Amygdala (tissue), 56 donors: ENCODE data around the gene TMA7.
"Not testable (repeated sequence)": the region's sequence is repeated elsewhere in the genome, so short reads cannot be mapped to it uniquely, and the experiment has no call there.

Source experiments
- DNase-seq, 56 donors: peaks; one replicate each; lab custom pipeline; 2025; lab: John Stamatoyannopoulos, UW

TMA7 gene

GRCh38 chr3:48463703-48464102 is 23.6 kb downstream of the TMA7 start:
- DNase-seq = no peak

GRCh38 chr3:48464713-48465221 is 24.7 kb downstream of the TMA7 start:
- peak in 2 of 56 donors; percentile 56 to 64 for DNase-seq

DNA sequence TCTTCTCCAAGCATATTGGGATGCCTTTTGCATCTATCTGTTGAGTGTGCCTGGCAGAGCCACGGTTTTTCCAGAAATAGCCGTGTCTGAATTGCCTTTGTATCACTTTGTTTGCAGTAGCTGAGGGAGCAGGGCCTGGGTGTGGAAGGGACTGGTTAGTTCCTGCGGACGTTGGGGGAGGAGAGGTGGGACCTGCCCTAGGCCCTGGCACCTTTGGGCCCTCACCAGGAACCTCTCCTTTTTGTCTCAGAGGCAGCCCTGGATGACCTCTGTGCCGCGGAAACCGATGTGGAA is 25.1 kb downstream of the TMA7 start:
- DNase-seq = peak in 1 of 56 donors; percentile 69

GRCh38 chr3:48465531-48466378 is 25.7 kb downstream of the TMA7 start:
- peak; percentile 62 to 100 (median 97) for DNase-seq

- peak in 6 of 56 donors; percentile 13 to 51 (median 34) for DNase-seq
These were observed 26.5 kb downstream of the TMA7 start for GRCh38 chr3:48466386-48467109.

GRCh38 chr3:48467110-48467454 is 27.0 kb downstream of the TMA7 start:
- DNase-seq = no peak

GRCh38 chr3:48467473-48468267 is 27.6 kb downstream of the TMA7 start:
- no peak for DNase-seq

DNA sequence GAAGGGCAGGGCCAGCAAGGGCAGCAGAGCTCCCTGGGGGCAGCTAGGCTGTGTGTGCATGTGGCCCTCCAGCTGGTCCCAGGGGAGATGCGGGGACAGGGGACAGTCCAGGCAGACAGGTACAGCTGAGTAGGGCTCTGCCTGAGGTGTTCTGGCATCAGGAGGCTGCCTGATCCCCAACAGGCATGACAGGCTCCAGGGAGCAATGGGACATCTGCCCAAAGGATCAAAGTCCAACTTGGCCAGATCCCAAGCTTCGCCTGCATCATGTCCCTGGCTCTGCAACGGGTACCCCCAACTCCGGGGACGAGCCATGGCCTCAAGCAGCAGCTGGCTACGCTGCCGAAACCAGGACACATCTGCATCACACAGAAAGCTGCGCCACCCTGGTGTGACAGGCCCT is 28.3 kb downstream of the TMA7 start:
- DNase-seq = peak in 1 of 56 donors; percentile 33

DNA sequence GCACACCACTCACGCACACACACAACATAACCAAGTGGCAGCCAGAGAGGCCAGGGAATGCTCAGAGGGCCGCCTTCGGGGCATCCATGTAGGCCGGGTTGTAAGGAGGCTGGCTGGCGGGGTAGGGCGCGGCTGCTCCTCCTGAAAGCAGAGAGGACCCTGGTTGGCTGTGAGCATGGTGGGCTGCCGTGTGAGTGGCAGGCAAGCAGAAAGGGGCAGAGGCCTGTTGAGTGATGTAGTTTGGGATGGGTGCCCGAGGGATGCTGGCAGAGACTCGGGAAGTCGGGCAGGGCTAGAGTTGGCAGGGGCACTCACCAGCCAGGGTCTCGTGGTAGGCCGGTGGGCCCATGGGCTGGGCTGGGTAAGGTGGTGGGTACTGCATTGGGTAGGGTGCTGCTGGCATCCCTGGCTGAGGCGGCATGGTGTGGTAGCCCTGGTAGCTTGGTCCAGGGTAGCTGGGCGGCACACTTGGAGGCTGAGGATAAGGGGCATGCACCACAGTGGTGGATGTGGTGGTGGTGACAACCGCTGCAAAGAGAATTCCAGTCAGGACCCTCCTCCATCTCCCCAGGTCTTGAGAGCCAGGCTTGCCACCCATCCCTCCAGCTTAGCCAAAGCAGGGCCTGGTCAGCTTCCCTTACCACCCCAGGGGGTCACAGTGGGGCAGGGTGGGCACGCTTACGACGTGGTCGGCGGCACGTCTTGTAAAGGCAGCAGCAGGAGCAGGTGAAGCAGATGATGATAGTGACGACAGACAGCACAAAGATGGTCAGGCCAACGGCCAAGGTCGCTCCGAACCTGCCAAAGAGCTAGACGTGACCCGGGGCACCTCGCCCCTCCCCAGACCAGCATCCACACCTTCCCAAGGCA is 29.2 kb downstream of the TMA7 start:
- peak in 20 of 56 donors; percentile 18 to 49 (median 34) for DNase-seq

DNA sequence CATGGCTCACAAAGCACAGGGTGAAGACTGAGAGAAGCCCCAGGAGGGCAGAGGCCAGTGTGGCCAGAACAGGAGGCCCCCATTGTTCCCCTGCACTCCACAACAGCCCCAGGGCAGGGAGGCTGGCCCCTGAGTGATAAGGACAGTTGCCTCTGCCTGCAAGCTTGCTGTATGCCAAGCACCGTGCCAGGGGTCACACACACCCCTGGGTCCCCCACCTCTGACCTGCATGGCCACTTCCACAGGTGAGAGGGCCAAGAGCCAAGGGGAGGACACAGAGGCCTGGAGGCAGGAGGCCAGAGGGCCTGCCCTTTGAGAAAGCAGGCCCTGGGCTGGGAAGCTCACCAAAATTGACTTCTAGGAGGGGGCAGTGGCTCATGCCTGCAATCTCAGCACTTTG is 30.2 kb downstream of the TMA7 start:
- DNase-seq = no peak

- DNase-seq = peak in 3 of 56 donors; percentile 53 to 64 (median 57)
These were observed 32.5 kb downstream of the TMA7 start for GRCh38 chr3:48472673-48472922.

GRCh38 chr3:48472923-48473616 is 33.0 kb downstream of the TMA7 start:
- DNase-seq = peak in 53 of 56 donors; percentile 40 to 91 (median 75)

- DNase-seq = no peak
These were observed 33.5 kb downstream of the TMA7 start for GRCh38 chr3:48473617-48473952.

GRCh38 chr3:48474031-48474430 is 34.0 kb downstream of the TMA7 start:
- DNase-seq = not testable (repeated sequence)

- DNase-seq = no peak
These were observed 34.6 kb downstream of the TMA7 start for GRCh38 chr3:48474619-48475018.

DNA sequence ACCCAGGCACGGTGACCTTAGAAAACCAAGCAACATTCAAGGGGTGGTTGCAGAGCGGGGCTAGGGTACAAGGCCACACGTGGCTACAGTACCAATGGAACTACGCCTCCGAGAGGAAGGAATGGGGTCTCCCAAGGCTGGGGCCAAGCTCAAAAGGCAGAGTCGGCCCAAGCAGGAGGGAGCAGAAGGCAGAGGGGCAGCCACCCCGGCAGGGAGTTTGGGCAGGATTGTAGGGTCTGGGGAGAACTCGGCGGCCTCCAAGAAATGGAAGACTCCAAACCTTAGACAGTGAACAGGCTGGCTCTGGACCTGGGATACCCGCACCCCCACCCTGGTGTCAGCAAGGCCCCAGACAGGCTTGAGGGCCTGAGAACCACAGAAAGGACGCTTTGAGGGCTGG is 35.1 kb downstream of the TMA7 start:
- no peak for DNase-seq

GRCh38 chr3:48476426-48477053 is 36.5 kb downstream of the TMA7 start:
- no peak for DNase-seq

- DNase-seq = no peak
These were observed 38.0 kb downstream of the TMA7 start for GRCh38 chr3:48477959-48478520.
